Activated CD4-positive, alpha-beta T cell treated with anti-CD3 and anti-CD28 coated beads, Interleukin-2, amount 50 U/mL, for 24 hours (primary cell): ENCODE results near the gene C10orf105.

ENCODE experiments used
- DNase-seq, 2 donors: peaks; one replicate each; pipeline ENCODE4 v3.0.0-alpha.2; 2020; ENCODE audit warnings: low read depth in 1 of 2, low spot score in 1 of 2

C10orf105 gene

DNA sequence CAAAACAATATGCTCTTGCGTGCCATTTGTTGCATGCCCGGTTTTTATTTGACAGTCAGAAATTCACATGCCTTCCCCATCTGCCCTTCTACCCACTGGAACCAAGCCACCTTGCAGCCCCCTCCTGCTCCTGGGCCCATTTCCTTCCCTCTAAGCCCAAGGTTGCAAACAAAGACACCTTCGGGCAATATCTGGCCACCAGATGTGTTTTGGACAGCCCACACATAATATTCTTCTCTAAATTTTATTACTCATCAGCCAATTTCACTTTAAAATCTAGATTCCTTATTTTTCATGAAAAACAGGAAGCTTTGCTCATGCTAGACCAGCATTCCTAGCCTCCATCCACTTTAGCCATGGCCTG is 18.2 kb upstream of the C10orf105 start:
- no peak for DNase-seq

DNA sequence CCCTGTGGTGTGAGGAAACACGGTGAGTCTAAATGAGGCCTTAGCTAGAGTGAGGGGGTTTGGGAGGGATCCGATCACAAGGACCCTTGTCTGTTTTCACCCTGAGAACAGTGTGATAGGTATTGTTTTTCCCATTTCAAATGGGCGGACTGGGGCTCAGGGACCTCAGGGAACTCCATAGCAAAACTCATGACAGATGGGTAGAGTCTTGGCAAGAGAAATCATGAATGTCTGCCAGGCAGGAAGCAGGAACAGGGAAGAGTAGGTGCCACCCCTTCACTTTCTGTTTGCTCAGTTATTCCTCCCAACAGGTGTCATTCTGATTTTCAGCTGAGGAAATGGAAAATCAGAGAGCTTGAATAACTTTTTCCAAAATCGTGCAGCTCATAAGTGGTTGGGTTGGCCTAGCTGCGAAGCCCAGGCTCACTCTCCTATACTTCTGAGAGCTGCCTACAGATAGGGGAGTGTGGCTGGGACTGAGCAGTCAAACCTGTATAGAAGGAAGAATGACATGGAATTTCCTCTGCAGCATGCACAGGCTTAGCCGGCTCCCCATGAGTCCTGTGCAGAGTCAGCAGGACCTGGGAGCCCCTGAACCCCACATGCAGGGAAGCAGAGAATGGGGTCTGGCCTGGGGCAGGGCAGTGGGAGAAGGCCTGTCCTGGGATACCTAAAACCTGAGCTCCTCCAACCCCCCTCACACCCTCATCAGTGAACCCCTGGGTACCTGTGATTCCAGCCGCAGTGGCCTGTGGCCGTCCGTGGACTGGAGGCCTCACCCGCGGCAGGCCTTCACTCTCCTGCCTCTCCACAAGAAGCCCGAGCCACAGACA is 17.6 kb upstream of the C10orf105 start:
- no peak for DNase-seq

DNA sequence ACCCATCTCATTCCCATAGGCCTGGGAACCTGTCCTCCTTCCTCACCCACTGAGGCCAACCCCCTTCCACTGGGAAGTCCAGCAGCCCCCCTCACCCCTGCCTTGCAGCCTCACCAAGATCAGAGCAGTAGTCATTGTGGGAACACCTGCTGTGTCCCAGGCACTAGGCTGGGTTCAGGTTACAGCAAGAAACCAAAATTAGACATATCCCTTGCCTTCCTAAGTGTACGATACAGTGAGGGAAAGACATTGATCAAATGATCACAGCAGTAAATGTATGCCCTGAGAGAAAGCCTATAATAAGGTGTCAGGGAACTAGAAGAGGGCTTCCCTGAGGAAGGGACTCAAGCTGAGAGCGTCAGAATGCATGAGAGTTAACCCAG is 17.0 kb upstream of the C10orf105 start:
- DNase-seq = no peak

DNA sequence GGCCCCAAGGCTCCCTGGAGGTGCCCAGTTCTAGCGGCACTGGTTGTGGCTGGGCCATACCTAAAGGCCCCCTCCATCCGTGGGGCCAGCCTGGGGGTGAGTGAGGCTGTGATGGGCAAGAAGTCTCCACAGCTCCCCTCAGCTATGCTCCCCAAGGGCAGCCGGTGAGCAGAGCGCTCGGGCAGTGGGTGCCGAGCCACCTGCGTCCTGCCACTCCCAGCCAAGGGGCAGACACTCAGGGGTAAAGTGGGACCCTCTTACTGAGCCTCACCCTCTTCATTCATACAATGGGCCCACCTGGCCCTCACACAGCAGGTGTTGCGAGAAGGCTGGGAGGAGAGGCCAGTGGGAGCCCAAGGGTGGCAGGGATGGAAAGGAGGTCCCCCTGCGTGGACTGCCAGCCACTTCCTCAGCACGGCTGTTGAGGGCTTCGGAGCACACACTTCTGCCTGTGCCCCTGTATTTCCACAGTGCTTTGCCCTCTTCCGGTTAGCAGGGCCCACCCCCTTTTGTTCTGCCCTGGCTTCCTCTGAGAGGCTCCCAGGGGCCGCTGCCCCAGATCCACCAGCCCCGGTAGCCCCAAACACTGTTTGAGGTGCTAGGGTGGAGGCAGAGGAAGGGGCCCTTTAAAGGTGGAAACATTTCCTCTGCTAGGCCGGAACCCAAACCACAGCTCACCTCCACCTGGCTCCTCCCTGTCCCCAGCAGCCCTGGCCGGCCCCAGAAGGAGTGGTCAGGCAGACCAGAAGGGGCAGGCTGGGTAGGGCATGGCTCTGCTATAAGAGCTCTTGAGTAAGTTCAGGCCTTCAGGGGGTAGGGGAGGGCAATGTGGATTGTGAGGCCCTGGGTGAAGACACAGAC is 16.4 kb upstream of the C10orf105 start:
- no peak for DNase-seq

DNA sequence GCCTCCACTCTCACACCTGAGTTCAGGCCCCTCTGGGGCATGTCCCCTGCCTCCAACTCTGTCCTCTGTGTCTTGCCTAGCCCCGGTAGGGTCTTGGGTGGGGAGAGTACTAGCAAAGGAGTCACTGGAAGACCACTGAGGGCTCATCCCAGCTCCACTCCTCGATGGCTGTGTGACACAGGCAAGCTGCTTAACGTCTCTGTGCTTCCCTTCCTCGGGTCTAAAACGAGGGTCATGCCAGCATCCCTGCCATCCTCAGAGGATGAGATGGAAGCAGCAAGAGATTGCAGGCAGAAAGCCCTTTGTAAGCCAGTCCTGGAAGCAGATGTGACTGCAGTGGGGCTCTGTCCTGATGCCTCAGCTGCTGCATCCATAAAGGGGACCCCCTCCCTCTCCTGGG is 15.2 kb upstream of the C10orf105 start:
- no peak for DNase-seq

DNA sequence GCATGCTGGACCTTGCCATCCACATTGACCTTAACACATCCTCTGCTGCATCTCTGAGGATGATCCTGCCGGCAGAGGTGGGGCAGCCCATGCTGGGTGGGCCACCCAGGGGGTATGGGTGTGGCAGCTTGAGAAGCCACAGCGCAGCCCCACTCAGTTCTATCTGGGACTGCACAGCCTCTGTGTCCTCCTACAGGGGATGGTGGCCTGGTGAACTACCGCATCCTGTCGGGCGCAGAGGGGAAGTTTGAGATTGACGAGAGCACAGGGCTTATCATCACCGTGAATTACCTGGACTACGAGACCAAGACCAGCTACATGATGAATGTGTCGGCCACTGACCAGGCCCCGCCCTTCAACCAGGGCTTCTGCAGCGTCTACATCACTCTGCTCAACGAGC is 12.2 kb upstream of the C10orf105 start:
- no peak for DNase-seq

DNA sequence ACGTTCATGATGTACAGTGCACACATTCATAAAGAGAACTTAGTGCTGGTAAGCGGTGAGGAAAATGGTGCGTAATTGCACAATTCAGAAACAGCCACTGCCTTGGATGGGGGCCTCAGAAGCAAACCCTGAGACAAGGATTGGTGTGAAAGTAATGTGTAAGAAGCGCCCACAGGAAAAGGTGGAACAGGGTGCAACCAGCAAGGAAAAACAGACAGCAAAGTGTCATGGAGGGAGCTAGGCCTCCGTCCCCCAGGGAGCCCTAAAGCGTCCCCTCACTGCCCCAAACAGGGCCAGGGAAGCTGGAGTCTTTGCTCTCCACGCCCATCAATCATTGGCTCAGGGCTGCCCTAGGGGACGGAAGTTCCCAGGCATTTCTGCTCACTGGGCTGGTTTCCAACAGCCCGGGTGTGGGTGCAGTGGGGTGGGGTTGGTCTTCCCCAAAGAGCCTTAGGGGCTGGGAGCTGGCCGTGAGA is 9.6 kb upstream of the C10orf105 start:
- DNase-seq = no peak

DNA sequence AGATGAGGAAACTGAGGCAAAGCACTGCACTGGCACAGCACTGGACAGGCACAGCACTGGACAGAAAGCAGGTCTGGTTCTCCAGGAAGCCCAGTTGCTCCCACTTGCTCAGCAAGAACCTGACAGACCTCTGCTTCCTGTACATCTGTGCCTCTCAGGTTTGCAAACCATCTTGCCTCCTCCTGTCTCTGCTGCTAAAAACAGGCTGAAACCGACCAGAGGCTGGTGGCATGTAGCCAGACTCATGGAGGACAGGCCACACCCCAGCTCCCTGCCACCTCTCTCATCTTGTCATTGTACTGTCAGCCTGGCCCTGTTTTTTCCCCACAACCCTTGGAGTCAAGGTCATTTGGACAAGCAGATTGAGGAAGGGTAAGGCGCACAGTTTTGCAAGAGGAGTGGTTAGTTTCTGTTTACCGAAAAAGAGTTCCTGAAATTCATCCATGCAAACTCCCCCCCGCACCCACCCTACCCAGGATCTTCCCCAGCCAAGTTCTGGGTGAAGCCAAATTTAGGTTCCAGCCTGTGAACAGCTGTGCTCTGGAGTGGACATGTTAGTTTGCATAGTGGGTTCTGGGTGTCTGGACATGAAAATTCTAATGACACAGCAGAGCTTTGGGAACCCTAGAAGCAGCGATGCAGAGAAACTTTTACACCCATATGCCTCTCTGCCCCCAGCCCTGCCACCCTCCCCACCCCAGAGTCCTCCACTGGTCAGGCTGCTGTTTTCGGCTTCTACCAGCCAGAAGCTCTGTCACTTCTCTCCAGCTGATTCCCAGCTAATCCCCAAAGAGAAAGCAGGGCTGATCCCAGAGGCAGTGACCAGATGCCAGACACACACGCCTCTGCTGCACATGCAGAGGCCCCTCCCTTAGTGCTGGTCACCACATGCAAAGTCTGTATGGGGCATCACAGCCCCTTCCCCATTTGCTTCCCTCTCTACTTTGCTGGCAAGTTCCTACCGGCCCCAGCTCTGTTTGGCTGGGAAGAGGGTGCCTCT is 8.5 kb upstream of the C10orf105 start:
- peak in 1 of 2 donors; percentile 57 for DNase-seq

DNA sequence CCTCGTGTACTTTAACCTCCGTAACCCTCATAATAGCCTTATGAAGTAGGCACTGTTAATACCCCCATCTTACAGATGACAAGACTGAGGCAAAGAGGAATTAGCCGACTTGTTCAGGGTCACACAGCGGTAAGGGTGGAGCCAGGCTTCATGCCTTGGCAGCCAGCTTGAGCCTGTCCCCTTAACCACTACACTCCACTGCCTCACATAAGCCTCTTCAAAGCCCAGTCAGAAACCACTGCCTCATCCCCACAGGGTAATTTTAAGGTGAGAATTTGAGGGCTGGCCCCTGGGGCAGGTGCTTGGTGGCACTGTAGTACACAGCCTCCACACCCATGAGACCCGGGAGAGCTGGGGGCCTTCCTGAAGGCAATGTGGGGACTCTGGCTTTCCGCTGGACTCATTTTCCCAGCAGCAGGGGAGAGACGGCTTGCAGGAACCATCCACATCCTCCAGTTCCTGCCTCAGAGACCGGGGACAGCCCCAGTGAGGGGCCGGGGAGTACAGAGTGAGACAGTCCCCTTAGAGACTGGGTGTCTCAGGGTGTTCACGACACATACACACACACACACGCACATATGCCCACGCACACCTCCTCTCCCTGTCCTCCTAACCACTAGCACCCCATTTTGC is 7.6 kb upstream of the C10orf105 start:
- peak in 1 of 2 donors; percentile 65 for DNase-seq

DNA sequence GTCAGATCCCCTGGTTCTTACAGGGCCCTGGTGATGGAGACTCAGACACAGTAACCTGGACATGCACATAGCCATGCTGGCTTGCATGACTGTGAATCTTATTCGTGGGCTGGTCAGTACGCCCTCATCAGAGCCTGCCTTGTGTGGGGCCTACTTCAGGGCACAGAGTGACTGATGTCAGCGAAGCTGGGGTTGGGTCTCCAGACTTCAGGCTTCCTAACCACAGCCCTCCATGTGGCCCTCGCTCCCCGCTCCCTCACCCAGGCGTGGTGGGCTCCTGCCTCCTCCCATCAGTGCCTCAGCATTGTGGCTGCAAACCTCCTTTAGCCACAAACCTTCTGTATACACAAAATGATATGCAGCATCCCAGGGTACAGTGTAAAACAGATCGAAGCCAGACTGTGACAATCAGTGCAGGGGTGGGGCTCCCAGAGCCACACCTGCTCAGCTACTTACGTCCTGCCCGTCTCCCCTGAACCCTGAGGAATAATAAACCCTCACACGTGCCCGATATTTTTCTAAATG is 7.1 kb upstream of the C10orf105 start:
- peak in 1 of 2 donors; percentile 46 for DNase-seq

DNA sequence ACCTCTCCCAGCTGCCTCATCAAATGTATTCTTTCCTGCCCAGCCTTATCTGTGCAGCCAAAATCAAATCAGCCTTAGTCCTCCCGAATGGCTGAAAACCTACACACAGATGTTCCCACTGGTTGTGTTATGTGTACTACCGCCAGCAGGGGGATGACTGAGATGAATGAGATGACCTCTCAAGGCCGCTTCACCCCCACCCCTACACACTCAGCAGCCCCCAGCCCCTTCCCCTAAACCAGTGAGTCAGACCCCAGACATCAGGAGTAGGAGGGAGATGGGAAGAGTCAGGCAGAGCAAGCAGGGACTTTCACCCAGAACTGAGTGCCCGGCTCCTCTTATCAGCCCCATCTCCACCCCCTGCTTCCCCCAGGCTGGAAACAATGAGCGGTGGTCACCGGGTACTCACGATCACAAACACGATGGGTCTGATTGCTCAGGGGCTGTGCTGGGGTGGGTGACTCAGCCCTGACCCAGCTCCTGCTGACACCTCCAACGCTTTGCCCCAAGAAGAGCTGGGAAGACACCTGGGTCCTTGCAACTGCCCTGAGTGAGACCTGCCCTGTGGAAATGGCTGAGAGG is 6.5 kb upstream of the C10orf105 start:
- DNase-seq = peak in 1 of 2 donors; percentile 82

DNA sequence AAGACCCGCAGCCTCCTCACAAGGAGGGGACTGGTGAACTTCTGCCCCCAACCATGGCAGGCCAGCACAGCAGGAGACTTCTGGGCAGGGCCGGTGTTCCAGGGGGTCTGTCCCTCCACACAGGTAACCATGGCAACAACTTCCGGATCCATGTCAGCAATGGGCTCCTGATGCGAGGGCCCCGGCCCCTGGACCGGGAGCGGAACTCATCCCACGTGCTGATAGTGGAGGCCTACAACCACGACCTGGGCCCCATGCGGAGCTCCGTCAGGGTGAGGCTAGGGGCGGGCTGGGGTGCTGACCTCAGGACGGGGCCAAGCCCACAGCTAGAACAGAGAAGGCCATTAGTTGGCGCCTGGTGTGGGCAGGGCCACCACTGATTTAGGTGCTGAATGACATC is 5.7 kb upstream of the C10orf105 start:
- DNase-seq = no peak

DNA sequence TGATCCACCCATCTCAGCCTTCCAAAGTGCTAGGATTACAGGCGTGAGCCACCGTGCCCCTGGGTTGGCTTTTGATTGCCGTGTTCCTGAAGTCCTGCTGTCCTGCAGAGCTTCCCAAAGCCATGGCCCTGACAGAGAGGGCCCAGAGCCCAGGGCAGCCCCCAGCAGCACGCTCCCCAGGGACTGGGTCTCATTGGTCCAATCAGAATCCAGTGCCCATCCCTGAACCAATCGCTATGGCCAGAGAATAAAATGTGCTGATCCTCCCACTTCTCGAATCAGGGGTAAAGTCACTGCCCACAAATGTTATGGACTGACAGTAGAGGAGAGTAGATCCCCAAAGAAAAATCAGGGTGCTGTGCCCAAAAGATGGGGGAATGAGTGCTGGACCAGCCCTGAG is 5.0 kb upstream of the C10orf105 start:
- no peak for DNase-seq

DNA sequence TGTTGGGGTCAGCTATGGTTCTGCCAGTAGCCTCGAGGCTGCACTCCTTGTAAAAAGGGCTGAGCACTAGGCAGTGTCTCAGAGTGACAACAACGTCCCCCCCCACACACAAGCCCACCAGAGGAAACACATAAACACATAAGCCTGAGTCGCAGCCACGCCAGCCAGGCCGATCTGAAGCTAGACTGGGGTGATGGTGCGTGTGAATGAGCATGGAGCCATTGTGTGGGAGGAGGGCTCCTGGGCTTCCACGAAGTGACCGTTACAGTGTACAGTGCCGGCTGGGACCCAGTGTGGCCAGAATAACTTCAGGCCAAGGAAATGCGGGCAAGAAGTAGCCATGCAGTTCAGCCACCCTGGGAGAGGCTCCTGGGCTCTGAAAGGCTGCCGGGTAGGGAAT is 3.7 kb upstream of the C10orf105 start:
- DNase-seq = no peak

DNA sequence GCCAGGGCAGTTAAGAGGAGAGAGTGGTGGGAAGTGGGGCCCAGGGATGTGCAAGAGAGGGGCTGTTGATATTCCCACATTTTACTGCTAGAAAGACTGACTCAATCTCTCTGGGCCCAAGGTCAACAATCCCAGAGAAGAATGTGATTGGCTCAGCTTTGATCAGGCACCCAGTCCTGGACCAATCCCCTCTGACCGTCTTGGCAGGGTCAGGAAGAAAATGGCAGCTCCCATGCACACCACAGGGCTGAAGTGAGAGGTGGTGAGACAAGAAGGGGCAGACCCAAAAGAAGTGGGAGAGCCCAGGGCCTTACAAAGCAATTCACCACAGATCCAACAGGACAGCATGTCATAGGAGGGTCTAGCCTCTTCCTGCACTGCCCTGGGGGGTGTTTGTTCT is 3.3 kb upstream of the C10orf105 start:
- DNase-seq = no peak

DNA sequence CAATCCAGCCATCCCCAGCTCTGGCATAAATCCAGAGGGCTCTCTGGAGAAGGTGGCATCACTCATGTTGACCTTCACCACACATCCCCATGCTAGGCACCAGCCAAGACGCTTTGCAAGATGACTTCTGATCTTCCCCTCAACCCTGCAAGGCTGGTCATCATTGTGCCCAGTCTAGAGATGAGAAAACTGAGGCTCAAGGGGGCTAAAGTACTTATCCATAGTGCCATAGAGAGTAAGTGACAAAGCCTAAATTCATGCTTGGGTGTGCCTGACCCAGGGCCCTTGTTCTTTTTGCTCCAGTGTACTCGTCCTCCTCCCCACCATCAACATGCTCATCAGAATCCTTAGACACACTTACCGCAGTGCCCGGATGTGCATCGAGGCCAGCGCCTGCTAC is 1.7 kb upstream of the C10orf105 start:
- DNase-seq = no peak

DNA sequence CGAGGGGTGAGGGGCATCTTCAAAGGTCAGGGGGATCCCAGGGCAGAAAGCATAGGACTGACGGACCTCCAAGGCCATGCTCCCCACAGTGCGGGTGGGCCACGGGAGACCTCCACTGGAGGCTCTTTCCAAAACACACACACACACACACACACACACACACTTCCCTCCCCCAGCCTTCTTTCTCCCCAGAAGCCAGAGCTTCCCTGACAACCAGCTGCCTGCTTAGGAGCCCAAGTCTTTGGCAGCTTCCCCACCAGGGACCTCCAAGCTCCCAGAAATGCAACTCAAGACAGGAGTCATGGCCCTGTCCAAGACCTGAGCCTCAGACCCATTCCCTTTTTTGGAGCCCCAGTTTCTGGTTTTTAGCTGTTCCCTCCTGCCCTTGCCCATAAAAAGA is 710 bp upstream of the C10orf105 start:
- DNase-seq = no peak

DNA sequence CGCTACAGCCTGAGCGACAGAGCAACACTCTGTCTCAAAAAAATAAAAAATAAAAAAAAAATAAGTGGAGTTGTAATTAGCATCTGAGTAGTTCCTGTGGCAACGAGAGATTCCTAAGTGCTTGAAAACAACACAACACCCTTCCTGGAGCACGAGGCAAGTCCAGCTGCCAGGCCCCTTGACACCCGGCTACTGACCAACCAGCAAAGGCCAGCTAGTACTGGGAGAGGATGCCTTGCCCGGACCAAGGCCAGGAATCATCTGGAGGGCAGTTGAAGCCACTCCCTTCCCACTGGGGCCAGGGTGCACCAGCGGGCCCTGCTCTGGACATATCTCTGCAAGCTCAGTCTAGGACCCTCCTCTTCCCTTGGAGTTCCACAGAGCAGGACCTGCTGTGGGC is 536 bp downstream of the C10orf105 start:
- no peak for DNase-seq

DNA sequence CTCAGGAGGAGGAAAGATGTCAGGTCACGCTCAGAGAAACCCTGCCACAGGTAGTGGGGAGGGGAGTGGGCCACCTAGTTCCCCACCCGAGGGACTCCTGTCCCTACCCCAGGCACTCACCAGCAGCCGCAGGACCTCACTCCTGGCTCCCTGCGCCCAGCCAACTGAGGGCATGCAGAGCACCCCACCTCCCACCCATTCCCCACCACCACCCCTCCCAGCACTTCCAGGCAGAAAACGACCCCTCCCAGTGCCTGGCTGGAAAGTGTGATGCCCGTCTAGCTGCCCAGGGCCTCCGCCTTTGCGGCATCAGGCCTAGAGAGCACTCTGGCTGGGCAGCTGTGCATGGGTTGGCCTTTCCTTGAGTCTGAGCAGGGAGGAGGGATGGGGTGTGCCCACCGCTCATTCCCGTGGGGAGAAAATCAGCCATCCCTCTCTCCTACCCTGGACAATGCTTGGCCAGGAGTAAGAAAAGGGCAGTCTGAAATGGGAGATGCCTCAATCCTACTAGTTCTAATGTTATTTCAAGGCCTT is 1.3 kb downstream of the C10orf105 start:
- DNase-seq = no peak

DNA sequence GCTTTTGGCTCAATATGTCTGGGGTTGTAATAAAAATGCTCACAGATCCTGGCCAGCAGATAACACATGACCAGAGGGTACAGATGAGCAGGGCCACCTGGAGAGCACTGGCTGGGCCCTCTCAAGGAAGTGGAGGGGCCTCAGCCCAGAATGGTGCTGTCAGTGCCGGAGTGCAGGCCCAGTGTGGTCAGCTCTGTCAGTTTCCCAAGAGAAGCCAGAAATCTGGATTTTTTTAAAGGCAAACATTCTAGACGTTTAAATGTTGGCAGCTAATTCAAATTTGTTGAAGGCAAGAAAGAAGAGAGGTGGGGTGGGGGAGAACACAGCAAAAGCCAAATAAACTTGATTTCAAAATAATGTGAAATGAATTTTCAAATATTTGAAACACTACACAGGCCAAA is 2.0 kb downstream of the C10orf105 start:
- no peak for DNase-seq
